ENCODE data around the gene LRP5.

DNA sequence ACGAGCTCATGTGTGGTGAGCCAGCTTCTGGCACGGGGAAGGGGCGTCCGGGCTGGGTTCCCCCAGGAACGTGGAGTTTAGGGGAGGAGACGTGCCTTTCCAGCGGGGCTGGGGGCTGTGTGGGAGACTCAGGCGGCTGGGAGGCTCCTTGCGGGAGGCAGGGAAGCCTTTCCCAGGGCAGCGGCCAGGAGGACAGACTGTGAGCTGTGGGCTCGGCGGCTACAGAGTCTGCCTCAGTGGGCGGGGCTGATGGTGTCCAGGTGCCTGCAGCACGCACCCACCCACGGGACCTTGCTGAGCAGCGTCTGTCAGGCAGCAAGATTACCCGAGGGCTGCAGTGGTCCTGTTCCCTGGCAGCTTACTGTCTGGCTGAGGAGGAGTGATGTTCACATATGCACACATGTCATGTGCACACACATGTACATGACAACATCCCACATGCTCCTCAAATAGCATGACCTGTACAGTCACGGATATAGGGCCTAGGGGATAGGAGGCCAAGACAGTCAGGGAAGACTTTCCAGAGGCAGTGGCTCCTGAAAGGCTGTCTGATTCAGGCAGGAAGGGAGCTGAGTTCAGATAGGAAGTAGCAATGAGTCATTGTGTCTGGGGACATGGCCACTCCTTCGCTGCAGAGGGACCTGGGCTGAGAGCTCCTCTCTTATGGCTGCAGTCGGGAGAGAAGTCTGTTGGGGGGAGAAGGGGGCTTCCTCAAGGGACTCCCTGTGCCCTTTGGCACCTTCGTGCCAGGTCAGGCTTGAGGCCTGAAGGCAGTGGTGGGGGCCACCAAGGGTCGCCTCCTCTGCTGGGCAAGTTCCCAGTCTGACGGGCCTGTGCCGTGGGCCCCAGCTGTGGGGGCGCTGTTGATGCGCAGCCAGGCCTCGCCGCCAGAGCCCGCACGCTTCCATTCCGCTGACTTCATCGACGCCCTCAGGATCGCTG lies 124.9 kb downstream of the LRP5 start:
- TF ChIP-seq, protein P1, sequence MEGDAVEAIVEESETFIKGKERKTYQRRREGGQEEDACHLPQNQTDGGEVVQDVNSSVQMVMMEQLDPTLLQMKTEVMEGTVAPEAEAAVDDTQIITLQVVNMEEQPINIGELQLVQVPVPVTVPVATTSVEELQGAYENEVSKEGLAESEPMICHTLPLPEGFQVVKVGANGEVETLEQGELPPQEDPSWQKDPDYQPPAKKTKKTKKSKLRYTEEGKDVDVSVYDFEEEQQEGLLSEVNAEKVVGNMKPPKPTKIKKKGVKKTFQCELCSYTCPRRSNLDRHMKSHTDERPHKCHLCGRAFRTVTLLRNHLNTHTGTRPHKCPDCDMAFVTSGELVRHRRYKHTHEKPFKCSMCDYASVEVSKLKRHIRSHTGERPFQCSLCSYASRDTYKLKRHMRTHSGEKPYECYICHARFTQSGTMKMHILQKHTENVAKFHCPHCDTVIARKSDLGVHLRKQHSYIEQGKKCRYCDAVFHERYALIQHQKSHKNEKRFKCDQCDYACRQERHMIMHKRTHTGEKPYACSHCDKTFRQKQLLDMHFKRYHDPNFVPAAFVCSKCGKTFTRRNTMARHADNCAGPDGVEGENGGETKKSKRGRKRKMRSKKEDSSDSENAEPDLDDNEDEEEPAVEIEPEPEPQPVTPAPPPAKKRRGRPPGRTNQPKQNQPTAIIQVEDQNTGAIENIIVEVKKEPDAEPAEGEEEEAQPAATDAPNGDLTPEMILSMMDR (IDR thresholded peaks at IDR 0.05 in 2 of 3, conservative IDR thresholded peaks at IDR 0.05 in 1 of 3; ENCODE audit: borderline replicate concordance in 1 of 3, insufficient read depth in 1 of 3, low read depth in 2 of 3, low read length in 2 of 3) = no peak
- no peak for TF ChIP-seq EZH2phosphoT487 (IDR thresholded peaks at IDR 0.05; ENCODE audit: borderline replicate concordance)
- TF ChIP-seq POLR2AphosphoS5 (IDR thresholded peaks at IDR 0.05; ENCODE audit: low read depth, low read length) = no peak
- no peak for TF ChIP-seq EZH2 (IDR thresholded peaks at IDR 0.05)
- TF ChIP-seq, protein P2, sequence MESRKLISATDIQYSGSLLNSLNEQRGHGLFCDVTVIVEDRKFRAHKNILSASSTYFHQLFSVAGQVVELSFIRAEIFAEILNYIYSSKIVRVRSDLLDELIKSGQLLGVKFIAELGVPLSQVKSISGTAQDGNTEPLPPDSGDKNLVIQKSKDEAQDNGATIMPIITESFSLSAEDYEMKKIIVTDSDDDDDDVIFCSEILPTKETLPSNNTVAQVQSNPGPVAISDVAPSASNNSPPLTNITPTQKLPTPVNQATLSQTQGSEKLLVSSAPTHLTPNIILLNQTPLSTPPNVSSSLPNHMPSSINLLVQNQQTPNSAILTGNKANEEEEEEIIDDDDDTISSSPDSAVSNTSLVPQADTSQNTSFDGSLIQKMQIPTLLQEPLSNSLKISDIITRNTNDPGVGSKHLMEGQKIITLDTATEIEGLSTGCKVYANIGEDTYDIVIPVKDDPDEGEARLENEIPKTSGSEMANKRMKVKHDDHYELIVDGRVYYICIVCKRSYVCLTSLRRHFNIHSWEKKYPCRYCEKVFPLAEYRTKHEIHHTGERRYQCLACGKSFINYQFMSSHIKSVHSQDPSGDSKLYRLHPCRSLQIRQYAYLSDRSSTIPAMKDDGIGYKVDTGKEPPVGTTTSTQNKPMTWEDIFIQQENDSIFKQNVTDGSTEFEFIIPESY (IDR thresholded peaks at IDR 0.05; ENCODE audit: extremely low read depth, insufficient replicate concordance, low read length) = no peak
- TF ChIP-seq POLR2A (IDR thresholded peaks at IDR 0.05; ENCODE audit: borderline replicate concordance, extremely low read depth, insufficient read depth, insufficient read length) = no peak

All from HCT116 (cell line).